Islet precursor cell (in vitro differentiated cells): ENCODE measurements around the gene USP32.
"Not testable (repeated sequence)": the region's sequence is repeated elsewhere in the genome, so short reads cannot be mapped to it uniquely, and the experiment has no call there.

ENCODE experiments used
- DNase-seq: peaks from one replicate; pipeline ENCODE4 v3.0.0-alpha.2; 2018

The USP32 gene

GRCh38 chr17:60293580-60294335, 98.2 kb downstream of the USP32 start:
- DNase-seq: no peak

GRCh38 chr17:60292697-60293096, 99.2 kb downstream of the USP32 start:
- DNase-seq: no peak

GRCh38 chr17:60284709-60285108, 107.2 kb downstream of the USP32 start:
- no peak for DNase-seq

- DNase-seq: no peak
Measured at GRCh38 chr17:60283816-60284215, 108.1 kb downstream of the USP32 start.

- no peak for DNase-seq
Measured at GRCh38 chr17:60280673-60281072, 111.3 kb downstream of the USP32 start.

- no peak for DNase-seq
Measured at GRCh38 chr17:60278237-60278636, 113.7 kb downstream of the USP32 start.

GRCh38 chr17:60277258-60277657, 114.7 kb downstream of the USP32 start:
- no peak for DNase-seq

- no peak for DNase-seq
Measured at GRCh38 chr17:60269417-60269816, 122.5 kb downstream of the USP32 start.

GRCh38 chr17:60260540-60260939, 131.4 kb downstream of the USP32 start:
- no peak for DNase-seq

GRCh38 chr17:60258313-60258712, 133.6 kb downstream of the USP32 start:
- DNase-seq: no peak

- no peak for DNase-seq
Measured at GRCh38 chr17:60256174-60256573, 135.8 kb downstream of the USP32 start.

- no peak for DNase-seq
Measured at GRCh38 chr17:60253048-60253447, 138.9 kb downstream of the USP32 start.

GRCh38 chr17:60252459-60252858, 139.5 kb downstream of the USP32 start:
- DNase-seq: no peak

GRCh38 chr17:60249290-60249826, 142.6 kb downstream of the USP32 start:
- DNase-seq: no peak

GRCh38 chr17:60248618-60249289, 143.2 kb downstream of the USP32 start:
- DNase-seq: no peak

- DNase-seq: no peak
Measured at GRCh38 chr17:60247836-60248461, 144.0 kb downstream of the USP32 start.

GRCh38 chr17:60244656-60245055, 147.3 kb downstream of the USP32 start:
- no peak for DNase-seq

GRCh38 chr17:60240290-60240689, 151.6 kb downstream of the USP32 start:
- no peak for DNase-seq

GRCh38 chr17:60231691-60232090, 160.2 kb downstream of the USP32 start:
- no peak for DNase-seq

GRCh38 chr17:60231234-60231633, 160.7 kb downstream of the USP32 start:
- no peak for DNase-seq

- DNase-seq: no peak
Measured at GRCh38 chr17:60230358-60230757, 161.6 kb downstream of the USP32 start.

- DNase-seq: no peak
Measured at GRCh38 chr17:60229188-60229802, 162.6 kb downstream of the USP32 start.

- not testable (repeated sequence) for DNase-seq
Measured at GRCh38 chr17:60227276-60227675, 164.7 kb downstream of the USP32 start.
